Fibroblast of skin of left quadriceps (primary cell): Measurements from ENCODE around the gene LMX1B.

ENCODE experiments used
- DNase-seq, 2 experiments: peaks; one replicate each; pipeline ENCODE4 v3.0.0-alpha.2; 2013; ENCODE audit warnings: low read depth in 2 of 2

Gene LMX1B

GRCh38 chr9:126604059-126605055 lies 9.4 kb upstream of the LMX1B start:
- no peak for DNase-seq

GRCh38 chr9:126605792-126606482 lies 7.8 kb upstream of the LMX1B start:
- DNase-seq, result no peak

- DNase-seq, result no peak
Observed at GRCh38 chr9:126606483-126606870, 7.3 kb upstream of the LMX1B start.

- no peak for DNase-seq
Observed at GRCh38 chr9:126607086-126607485, 6.6 kb upstream of the LMX1B start.

- no peak for DNase-seq
Observed at GRCh38 chr9:126607731-126608130, 6.0 kb upstream of the LMX1B start.

GRCh38 chr9:126608551-126608950 lies 5.2 kb upstream of the LMX1B start:
- DNase-seq, result no peak

GRCh38 chr9:126609191-126609590 lies 4.5 kb upstream of the LMX1B start:
- DNase-seq, result no peak

GRCh38 chr9:126609711-126610388 lies 3.9 kb upstream of the LMX1B start:
- DNase-seq, result no peak

GRCh38 chr9:126611193-126611591 lies 2.5 kb upstream of the LMX1B start:
- no peak for DNase-seq

- peak; percentile 12 to 18 for DNase-seq
Observed at GRCh38 chr9:126611592-126612325, 2.0 kb upstream of the LMX1B start.

GRCh38 chr9:126612326-126612812 lies 1.4 kb upstream of the LMX1B start:
- DNase-seq, result no peak

- DNase-seq, result no peak
Observed at GRCh38 chr9:126612813-126613641, 701 bp upstream of the LMX1B start.

- no peak for DNase-seq
Observed at GRCh38 chr9:126614088-126614454, 343 bp downstream of the LMX1B start.

- DNase-seq, result no peak
Observed at GRCh38 chr9:126614455-126615244, 922 bp downstream of the LMX1B start.

- DNase-seq, result no peak
Observed at GRCh38 chr9:126615245-126615790, 1.6 kb downstream of the LMX1B start.

- DNase-seq, result no peak
Observed at GRCh38 chr9:126615791-126616447, 2.2 kb downstream of the LMX1B start.

- DNase-seq, result no peak
Observed at GRCh38 chr9:126616521-126616976, 2.8 kb downstream of the LMX1B start.

- DNase-seq, result no peak
Observed at GRCh38 chr9:126617003-126617822, 3.5 kb downstream of the LMX1B start.
